A549 (cell line): ENCODE measurements around the gene MYO18B.

ENCODE experiments used
- CBX2 ChIP-seq: fragments of 200-600 bp; sonication (generic); IDR thresholded peaks from 2 replicates; pipeline ENCODE4 v1.6.1; 2016; ENCODE audit warnings: low read depth, mild to moderate bottlenecking, borderline replicate concordance
- MAFK ChIP-seq: fragments of 450-650 bp; IDR thresholded peaks from 2 replicates; pipeline ENCODE4 v1.6.1; 2014; ENCODE audit not compliant: partially characterized antibody
- MAZ ChIP-seq: fragments of 150-350 bp; IDR thresholded peaks from 2 replicates; pipeline ENCODE4 v1.6.1; 2014; ENCODE audit warnings: antibody characterized with exemption, low read depth, low read length, borderline replicate concordance
- MYC ChIP-seq: IDR thresholded peaks from 2 replicates; pipeline ENCODE4 v1.6.1; 2012; ENCODE audit warnings: mild to moderate bottlenecking, inconsistent platforms, low read length, improper control_type of control experiment, borderline replicate concordance
- PBX3 ChIP-seq: IDR thresholded peaks from 2 replicates; pipeline ENCODE4 v1.6.1; 2012
- POLR2A ChIP-seq: IDR thresholded peaks from 2 replicates; pipeline ENCODE4 v1.6.1; 2012; ENCODE audit warnings: mild to moderate bottlenecking, low read length
- RFX5 ChIP-seq: fragments of 450-650 bp; IDR thresholded peaks from 2 replicates; pipeline ENCODE4 v1.7.1; 2014; ENCODE audit warnings: antibody characterized with exemption, mild to moderate bottlenecking, moderate library complexity
- SMC3 ChIP-seq: fragments of >200 bp; sonication (Bioruptor Twin); formaldehyde crosslinking; IDR thresholded peaks from 3 replicates; pipeline ENCODE4 v1.6.1; 2018; ENCODE audit warnings: inconsistent platforms
- TF ChIP-seq, protein P1 (sequence below): IDR thresholded peaks from 2 replicates; pipeline ENCODE4 v1.6.1; 2012
- TF ChIP-seq, protein P2 (sequence below): fragments of >200 bp; sonication (Bioruptor Twin); formaldehyde crosslinking; IDR thresholded peaks from 3 replicates; pipeline ENCODE4 v1.5.1; 2016

- no peak for TF ChIP-seq SMC3
- TF ChIP-seq, protein P1, sequence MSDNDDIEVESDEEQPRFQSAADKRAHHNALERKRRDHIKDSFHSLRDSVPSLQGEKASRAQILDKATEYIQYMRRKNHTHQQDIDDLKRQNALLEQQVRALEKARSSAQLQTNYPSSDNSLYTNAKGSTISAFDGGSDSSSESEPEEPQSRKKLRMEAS = no peak
- TF ChIP-seq, protein P2, sequence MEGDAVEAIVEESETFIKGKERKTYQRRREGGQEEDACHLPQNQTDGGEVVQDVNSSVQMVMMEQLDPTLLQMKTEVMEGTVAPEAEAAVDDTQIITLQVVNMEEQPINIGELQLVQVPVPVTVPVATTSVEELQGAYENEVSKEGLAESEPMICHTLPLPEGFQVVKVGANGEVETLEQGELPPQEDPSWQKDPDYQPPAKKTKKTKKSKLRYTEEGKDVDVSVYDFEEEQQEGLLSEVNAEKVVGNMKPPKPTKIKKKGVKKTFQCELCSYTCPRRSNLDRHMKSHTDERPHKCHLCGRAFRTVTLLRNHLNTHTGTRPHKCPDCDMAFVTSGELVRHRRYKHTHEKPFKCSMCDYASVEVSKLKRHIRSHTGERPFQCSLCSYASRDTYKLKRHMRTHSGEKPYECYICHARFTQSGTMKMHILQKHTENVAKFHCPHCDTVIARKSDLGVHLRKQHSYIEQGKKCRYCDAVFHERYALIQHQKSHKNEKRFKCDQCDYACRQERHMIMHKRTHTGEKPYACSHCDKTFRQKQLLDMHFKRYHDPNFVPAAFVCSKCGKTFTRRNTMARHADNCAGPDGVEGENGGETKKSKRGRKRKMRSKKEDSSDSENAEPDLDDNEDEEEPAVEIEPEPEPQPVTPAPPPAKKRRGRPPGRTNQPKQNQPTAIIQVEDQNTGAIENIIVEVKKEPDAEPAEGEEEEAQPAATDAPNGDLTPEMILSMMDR = no peak
- TF ChIP-seq CBX2 = no peak
- TF ChIP-seq MYC = no peak
- TF ChIP-seq PBX3 = no peak
- no peak for TF ChIP-seq POLR2A
- no peak for TF ChIP-seq MAFK
- TF ChIP-seq MAZ = no peak
- TF ChIP-seq RFX5 = no peak
Observed at GRCh38 chr22:25752615-25753214, 10.7 kb downstream of the MYO18B start.
